ENCODE measurements around the gene MZT2A.
"Not testable (repeated sequence)": the region's sequence is repeated elsewhere in the genome, so short reads cannot be mapped to it uniquely, and the experiment has no call there.

Gene MZT2A

DNA sequence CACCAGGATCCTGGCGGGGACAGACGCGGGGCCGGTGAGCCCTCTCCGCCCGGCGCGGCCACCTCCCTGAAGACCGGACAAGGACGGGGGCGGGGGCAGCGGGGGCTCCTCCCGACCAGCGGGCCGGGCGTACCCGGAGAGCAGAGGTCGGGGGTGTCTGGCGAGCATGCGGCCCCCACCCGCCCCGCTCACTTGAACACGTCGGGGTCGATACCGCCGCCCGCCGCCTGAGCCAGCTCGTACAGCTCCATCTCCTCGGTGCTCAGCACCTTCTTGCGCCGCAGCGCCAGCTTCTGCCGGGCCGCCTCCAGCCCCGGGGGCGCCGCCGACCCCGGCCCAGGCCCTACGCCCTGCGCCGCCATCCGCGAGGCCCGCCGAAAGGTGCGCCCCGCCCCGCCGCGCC lies at the start of gene MZT2A:
TSS of gene MZT2A (minus strand) at position 383 of the 403 bp plus-strand sequence. CDS start at position 362, 21 bp downstream.
- POLR2A ChIA-PET (ENCODE audit: low non-redundant PET); DNase-seq (ENCODE audit: low spot score): not testable (repeated sequence)
- CTCF ChIA-PET, result interaction anchor here (0.7 to 2.4 kb wide), 7 partner anchors 10 to 1725 kb away, joined by 3 to 11 read pairs (median 4); no protein-coding TSS in a partner anchor

DNA sequence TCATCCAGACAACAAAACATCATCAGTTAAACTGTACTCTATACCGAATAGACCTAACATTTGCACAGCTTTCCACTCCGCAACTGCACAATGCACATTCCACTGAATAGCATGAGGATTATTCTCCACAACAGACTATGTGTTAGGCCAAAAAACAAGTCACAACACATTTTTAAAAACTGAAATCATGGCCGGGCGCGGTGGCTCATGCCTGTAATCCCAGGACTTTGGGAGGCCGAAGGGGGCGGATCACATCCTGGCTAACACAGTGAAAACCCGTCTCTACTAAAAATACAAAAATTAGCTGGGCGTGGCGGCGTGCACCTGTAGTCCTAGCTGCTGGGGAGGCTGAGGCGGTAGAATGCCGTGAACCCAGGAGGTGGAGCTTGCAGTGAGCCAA lies 46.7 kb upstream of the MZT2A start:
- CTCF ChIA-PET, result not testable (repeated sequence)

More for the DNA sequence above, at the start of gene MZT2A:
- peak within 1 kb of the TSS; percentile 86 for H3K27ac ChIP-seq

GRCh38 chr2:131536841-131537240 lies 44.6 kb upstream of the MZT2A start:
- POLR2A ChIA-PET (ENCODE audit: low non-redundant PET); DNase-seq (ENCODE audit: low spot score); CTCF ChIA-PET; H3K27ac ChIP-seq: not testable (repeated sequence)

More for the DNA sequence above, 46.7 kb upstream of the MZT2A start:
- H3K27ac ChIP-seq; DNase-seq (ENCODE audit: low spot score); POLR2A ChIA-PET (ENCODE audit: low non-redundant PET): not testable (repeated sequence)

DNA sequence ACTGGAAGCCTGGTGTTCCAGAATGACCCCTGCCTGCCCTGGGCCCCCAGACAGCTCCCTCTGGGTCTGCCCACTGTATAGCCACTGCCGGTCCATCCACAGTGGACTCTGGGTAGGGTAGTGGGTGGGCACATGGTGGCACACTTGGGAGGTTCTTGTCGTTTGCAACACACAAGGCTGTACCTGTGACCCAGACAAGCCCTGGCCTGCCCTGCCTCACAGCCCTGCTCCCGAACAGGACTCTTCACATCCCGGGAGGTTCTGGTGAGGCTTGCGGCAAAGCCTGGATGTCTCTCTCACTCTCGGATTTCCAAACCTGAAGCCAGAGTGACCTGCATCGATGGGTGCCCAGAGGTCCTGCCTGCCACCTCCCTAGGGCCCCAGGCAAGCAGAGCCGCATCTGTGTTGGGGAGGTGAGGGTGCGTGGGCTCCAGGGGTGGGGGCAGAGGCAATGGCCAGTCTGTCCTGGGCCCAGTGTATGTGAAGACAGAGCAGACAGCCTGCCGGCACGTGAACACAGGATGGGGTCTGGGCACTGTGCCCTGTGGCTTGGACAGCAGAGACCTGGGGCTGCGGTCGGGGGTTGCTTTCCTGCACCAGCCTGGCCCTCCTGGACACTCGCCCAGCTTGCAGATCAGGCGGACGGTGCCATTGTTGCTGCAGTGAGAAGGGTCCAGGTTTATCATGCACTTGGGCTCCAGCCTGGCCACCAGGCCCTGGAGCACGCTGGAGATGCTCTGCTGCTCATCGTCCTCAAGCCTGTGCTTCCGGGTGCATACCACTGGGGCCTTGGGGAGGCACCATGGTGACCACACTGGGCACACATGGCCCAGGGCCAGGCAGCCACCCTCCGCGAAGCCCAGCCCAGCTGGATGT lies 44.0 kb upstream of the MZT2A start:
- POLR2A ChIA-PET (ENCODE audit: low non-redundant PET); CTCF ChIA-PET; DNase-seq (ENCODE audit: low spot score): not testable (repeated sequence)
- peak overlapping the region; percentile 54 for H3K27ac ChIP-seq

- DNase-seq (ENCODE audit: low spot score), result no peak
- H3K27ac ChIP-seq, result peak overlapping the region; percentile 54
- ChIA-PET POLR2A (ENCODE audit: low non-redundant PET) (no interaction called here), CTCF (no interaction called here)
- no peak for TF ChIP-seq CTCF (conservative IDR thresholded peaks at IDR 0.05; ENCODE audit: low read depth)
Measured at GRCh38 chr2:131535526-131535925, 43.3 kb upstream of the MZT2A start.

- CTCF ChIA-PET; POLR2A ChIA-PET (ENCODE audit: low non-redundant PET); H3K27ac ChIP-seq; DNase-seq (ENCODE audit: low spot score): not testable (repeated sequence)
Measured at GRCh38 chr2:131534965-131535364, 42.8 kb upstream of the MZT2A start.

DNA sequence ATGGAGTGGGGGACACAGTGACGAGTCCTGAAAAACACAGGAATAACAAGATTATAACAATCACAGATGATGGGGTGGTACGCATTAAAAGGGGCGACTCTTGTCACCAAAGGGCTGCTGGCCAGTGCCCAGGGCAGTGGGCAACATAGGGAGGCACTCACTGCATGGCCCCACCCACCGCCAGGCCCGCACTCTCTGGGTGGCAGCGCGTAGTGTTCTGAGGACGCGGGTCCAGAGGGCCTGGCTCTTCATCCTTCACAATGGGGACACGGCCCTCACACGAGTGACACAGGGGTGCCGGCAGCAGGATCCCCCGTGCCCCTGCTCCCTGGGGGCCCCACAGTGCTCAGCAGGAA lies 42.1 kb upstream of the MZT2A start:
- peak overlapping the region; percentile 70 for H3K27ac ChIP-seq
- POLR2A ChIA-PET (ENCODE audit: low non-redundant PET); DNase-seq (ENCODE audit: low spot score); CTCF ChIA-PET: not testable (repeated sequence)

- POLR2A ChIA-PET (ENCODE audit: low non-redundant PET); DNase-seq (ENCODE audit: low spot score): not testable (repeated sequence)
Measured at GRCh38 chr2:131533609-131534316, 41.6 kb upstream of the MZT2A start.

DNA sequence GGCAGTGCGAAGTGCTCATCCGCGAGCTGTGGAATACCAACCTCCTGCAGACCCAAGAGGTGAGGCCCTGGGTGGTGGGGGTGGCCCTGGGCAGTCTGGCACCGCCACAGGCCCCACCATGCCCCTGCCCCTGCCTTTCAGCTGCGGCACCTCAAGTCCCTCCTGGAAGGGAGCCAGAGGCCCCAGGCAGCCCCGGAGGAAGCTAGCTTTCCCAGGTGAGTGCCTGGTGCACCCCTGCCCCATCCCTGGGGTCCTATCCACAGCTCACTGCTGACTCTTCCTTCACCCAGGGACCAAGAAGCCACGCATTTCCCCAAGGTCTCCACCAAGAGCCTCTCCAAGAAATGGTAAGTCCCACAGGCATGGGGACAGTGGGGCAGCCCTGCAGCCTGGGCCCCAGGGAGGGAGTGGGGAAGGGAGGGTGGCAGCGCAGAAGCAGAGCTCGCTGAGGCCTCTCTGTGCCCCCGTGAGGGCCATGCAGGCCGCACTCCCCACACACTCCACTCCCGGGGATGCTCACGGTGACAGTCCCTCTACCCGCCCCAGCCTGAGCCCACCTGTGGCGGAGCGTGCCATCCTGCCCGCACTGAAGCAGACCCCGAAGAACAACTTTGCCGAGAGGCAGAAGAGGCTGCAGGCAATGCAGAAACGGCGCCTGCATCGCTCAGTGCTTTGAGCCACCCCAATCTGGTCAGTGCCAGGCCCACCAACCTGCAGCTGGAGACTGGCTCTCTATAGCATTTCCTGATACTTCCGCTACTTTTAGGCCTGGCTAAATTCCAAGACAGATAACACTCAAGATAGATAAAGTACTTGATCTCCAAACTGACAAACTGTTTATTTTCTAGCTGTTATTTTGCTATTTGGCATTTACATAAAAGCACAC lies 40.8 kb upstream of the MZT2A start:
- CTCF ChIA-PET; DNase-seq (ENCODE audit: low spot score); POLR2A ChIA-PET (ENCODE audit: low non-redundant PET): not testable (repeated sequence)
- peak overlapping the region; percentile 70 for H3K27ac ChIP-seq

More at GRCh38 chr2:131533609-131534316, 41.6 kb upstream of the MZT2A start:
- peak overlapping the region; percentile 70 for H3K27ac ChIP-seq
- CTCF ChIA-PET, result not testable (repeated sequence)

DNA sequence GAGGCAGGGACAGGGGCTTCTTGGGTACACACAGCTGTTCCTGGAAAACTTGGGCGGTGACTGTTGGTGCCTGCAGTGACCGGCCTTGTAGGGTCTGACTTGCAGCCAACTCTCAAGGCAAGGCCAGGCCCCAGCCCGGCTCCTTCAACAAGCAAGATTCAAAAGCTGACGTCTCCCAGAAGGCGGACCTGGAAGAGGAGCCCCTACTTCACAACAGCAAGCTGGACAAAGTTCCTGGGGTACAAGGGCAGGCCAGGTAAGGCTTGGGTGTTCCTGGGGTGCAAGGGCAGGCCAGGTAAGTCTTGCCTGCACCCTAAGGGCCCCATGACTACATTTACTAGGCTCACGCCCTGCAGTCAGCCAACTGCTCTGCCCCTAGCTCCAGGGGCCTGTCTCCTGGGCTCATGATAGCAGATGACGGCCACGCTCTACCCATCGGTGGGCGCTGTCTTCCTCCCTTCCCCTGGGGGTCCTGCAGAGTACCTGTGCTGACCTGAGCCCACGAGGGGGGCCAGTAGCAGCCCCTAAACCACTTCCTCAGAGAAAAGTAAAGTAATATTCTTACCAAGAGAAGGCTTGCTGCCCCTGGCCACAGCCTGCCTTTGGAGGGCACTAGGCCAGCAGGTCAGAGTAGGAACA lies 39.5 kb upstream of the MZT2A start:
- CTCF ChIA-PET; POLR2A ChIA-PET (ENCODE audit: low non-redundant PET); DNase-seq (ENCODE audit: low spot score); H3K27ac ChIP-seq: not testable (repeated sequence)

DNA sequence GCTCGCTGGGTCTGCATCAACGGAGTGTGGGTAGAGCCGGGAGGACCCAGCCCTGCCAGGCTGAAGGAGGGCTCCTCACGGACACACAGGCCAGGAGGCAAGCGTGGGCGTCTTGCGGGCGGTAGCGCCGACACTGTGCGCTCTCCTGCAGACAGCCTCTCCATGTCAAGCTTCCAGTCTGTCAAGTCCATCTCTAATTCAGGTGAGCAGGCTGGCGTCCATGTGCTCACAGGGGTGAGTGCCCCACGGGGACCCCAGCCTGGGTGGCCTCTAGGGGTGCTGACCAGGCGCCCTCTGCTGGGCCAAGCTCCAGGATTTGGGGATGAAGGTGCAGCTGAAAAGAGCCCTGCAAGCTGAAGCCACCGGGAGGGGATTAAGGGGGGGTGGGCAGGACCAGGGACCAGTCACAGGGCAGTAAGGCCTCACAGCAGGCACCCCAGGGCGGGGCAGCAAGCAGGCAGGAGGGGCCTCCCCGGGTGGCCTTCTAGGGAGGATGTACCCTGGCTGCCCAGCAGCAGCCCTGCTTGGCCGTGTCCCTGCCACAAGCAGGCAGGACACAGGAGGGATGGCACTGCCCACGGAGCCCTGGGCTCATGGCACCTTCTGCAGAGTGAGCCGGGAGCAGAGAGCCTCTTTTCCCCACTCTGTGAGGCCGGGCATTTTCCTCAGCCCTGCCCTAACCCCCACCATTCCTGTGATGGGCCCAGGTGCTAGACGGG lies 38.6 kb upstream of the MZT2A start:
- CTCF ChIA-PET; H3K27ac ChIP-seq; DNase-seq (ENCODE audit: low spot score); POLR2A ChIA-PET (ENCODE audit: low non-redundant PET): not testable (repeated sequence)

DNA sequence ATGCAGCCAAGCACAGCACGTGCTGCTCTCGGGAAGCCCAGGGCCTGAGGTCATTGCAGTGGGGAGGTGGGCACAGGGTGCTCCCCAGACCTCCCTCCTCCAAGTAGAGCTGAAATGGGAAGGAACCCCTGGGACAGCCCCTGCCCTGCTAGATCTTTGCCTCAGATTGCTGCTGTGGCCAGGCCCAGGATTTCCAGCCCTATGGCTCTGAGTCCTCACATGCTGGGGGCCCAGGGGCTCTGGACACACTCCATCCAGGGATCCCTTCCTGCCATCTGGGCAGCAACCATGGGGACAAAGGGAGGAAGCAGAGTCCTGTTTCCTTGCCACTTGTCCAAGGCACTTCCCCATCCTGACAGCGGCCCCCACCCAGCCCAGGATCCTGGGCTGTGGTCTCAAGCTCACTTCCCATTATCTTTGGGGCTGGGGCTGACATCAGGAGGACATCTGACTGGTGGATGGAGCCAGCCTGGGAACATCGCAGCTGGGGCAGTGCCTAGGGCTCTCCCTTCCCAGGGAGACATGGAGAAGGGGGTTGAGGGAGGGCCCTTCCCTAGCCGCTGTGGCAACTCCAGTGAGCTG lies 37.8 kb upstream of the MZT2A start:
- DNase-seq (ENCODE audit: low spot score); POLR2A ChIA-PET (ENCODE audit: low non-redundant PET); H3K27ac ChIP-seq: not testable (repeated sequence)
- CTCF ChIA-PET, result interaction anchor here (0.7 kb wide), 1 partner anchor 143 kb away, joined by 4 read pairs; no protein-coding TSS in a partner anchor

DNA sequence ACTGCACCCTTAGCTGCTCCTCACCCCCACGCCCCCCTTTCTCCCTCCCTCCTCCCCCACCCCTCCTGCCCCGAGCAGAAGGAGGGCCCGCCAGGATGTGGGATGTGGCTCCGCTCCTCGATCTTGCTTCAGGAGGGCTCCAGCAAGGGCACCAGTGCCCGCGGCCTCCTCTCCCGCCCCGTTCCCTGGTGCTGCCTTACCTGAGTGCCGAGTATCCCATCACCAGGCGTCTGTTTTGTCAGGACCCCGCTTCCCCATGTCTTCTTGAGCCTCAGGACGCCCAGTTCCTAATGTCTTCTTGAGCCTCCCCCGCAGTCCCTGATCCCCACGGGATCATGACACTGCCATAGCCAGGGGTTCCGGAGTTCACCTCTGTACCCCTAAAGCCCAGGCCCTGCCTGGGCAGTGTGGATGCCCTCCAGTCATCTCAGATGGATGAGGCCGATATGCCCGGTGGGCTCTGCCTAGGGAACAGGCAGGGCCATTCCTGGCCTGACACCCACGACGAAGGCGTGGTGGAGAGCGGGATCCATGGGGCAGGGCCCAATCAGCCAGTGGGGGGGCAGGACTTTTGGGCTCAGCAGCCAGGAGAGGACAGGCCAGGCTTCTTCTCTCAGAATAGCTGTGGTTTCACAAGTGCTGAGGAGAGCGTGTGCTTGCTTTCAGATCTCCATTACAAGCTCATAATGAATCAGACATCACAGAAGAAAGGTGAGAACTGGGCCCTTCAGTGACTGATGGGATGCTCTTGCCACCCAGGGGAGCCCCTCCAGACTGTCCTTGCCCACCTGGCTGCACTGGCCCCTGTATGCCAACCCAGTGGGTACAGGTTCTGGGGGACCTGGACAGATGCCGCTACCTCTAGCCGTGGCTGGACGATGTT lies 37.0 kb upstream of the MZT2A start:
- CTCF ChIA-PET, result interaction anchor here (0.7 kb wide), 1 partner anchor 144 kb away, joined by 4 read pairs; no protein-coding TSS in a partner anchor
- H3K27ac ChIP-seq, result peak overlapping the region; percentile 25; the same call in 1 of the 2 replicates
- POLR2A ChIA-PET (ENCODE audit: low non-redundant PET); DNase-seq (ENCODE audit: low spot score): not testable (repeated sequence)
